SK-N-SH (cell line): ENCODE data around the gene SCN3B. TPM values are rescaled to one million over a fixed set of nuclear protein-coding genes. Genes with fewer than 3 reads are reported as not detected.

Experiments
- CTCF ChIA-PET: fragments of 300-600, 350-600 bp; formaldehyde crosslinking; extraction: SDS; loops from one replicate; lab custom pipeline; 2021; lab: Yijun Ruan, JAX
- POLR2A ChIA-PET: fragments of 350-600 bp; sonication (Branson Sonifier 250); formaldehyde crosslinking; extraction: SDS; loops from one replicate; lab custom pipeline; 2020; ENCODE audit warnings: antibody characterized with exemption, inconsistent platforms; lab: Yijun Ruan, JAX
- DNase-seq: peaks from one replicate; pipeline ENCODE4 v3.0.0; 2012
- H2AFZ ChIP-seq: fragments of 200-600 bp; sonication (generic); 2 replicates; pipeline ENCODE4 v1.8.1; 2016; ENCODE audit warnings: antibody characterized with exemption, mild to moderate bottlenecking, low read depth
- H3F3A ChIP-seq: fragments of 200-600 bp; sonication (generic); replicated peaks from 2 replicates; pipeline ENCODE3; 2016; ENCODE audit warnings: antibody characterized with exemption, mild to moderate bottlenecking; ENCODE audit not compliant: insufficient read depth
- H3K27ac ChIP-seq, 2 experiments: fragments of 200-500 bp in 1 of 2; fragments of 200-600 bp in 1 of 2; sonication (Bioruptor generic) in 1 of 2; sonication (generic), shearing (Covaris generic) in 1 of 2; 2 replicates each; pipeline versions ENCODE4 v1.5.1 to v1.6.1; 2014 to 2016; ENCODE audit warnings: low read depth in 2 of 2, inconsistent platforms in 1 of 2, low read length in 1 of 2, mild to moderate bottlenecking in 1 of 2, mixed read lengths in 1 of 2
- H3K27me3 ChIP-seq: fragments of 200-600 bp; sonication (generic), shearing (Covaris generic); 2 replicates; pipeline ENCODE4 v1.6.1; 2016; ENCODE audit warnings: mixed run types; ENCODE audit not compliant: insufficient read depth
- H3K36me3 ChIP-seq, 2 experiments: fragments of 200-500 bp in 1 of 2; fragments of 200-600 bp in 1 of 2; sonication (Bioruptor generic) in 1 of 2; sonication (generic) in 1 of 2; replicated peaks in 1 of 2; 2 replicates each; pipeline versions ENCODE3 to v1.5.1; 2014 to 2016; ENCODE audit warnings: low read length in 1 of 2, mild to moderate bottlenecking in 1 of 2; ENCODE audit not compliant: insufficient read depth in 2 of 2, control insufficient read depth in 1 of 2
- H3K4me1 ChIP-seq, 2 experiments: fragments of 200-500 bp in 1 of 2; fragments of 200-600 bp in 1 of 2; sonication (Bioruptor generic) in 1 of 2; sonication (generic), shearing (Covaris generic) in 1 of 2; 2 replicates each; pipeline versions ENCODE4 v1.5.1 to v1.6.1; 2014 to 2016; ENCODE audit warnings: low read depth in 1 of 2, low read length in 1 of 2, mixed run types in 1 of 2; ENCODE audit not compliant: insufficient read depth in 2 of 2, control insufficient read depth in 1 of 2
- H3K4me2 ChIP-seq: fragments of 200-600 bp; sonication (generic), shearing (Covaris generic); 2 replicates; pipeline ENCODE4 v1.6.1; 2017; ENCODE audit warnings: mixed run types
- H3K4me3 ChIP-seq, 2 experiments: fragments of 200-500 bp in 1 of 2; fragments of 200-600 bp in 1 of 2; sonication (Bioruptor generic) in 1 of 2; sonication (generic), shearing (Covaris generic) in 1 of 2; 2 replicates each; pipeline versions ENCODE4 v1.5.1 to v1.8.1; 2014 to 2016; ENCODE audit warnings: low read depth in 2 of 2, inconsistent platforms in 1 of 2, low read length in 1 of 2, mild to moderate bottlenecking in 1 of 2, mixed read lengths in 1 of 2, moderate library complexity in 1 of 2
- H3K79me2 ChIP-seq: fragments of 200-600 bp; sonication (generic); 2 replicates; pipeline ENCODE4 v1.8.1; 2017; ENCODE audit warnings: mild to moderate bottlenecking; ENCODE audit not compliant: insufficient read depth
- H3K9ac ChIP-seq: fragments of 200-600 bp; sonication (generic); 2 replicates; pipeline ENCODE4 v1.6.1; 2017; ENCODE audit warnings: mixed run types
- H3K9me2 ChIP-seq: fragments of 200-600 bp; sonication (generic); 2 replicates; pipeline ENCODE4 v1.6.1; 2017; ENCODE audit warnings: mixed run types
- H3K9me3 ChIP-seq: fragments of 200-600 bp; sonication (generic); 2 replicates; pipeline ENCODE4 v1.6.1; 2017; ENCODE audit warnings: mixed run types, mild to moderate bottlenecking, moderate library complexity
- H4K20me1 ChIP-seq: fragments of 200-600 bp; sonication (generic); 2 replicates; pipeline ENCODE4 v1.6.1; 2017; ENCODE audit warnings: mild to moderate bottlenecking, mixed run types; ENCODE audit not compliant: insufficient read depth
- EP300 ChIP-seq, 2 experiments: IDR thresholded peaks; 2 replicates each; pipeline versions ENCODE4 v1.4.0 to v1.6.1; 2012; ENCODE audit warnings: borderline replicate concordance in 1 of 2, low read depth in 1 of 2, low read length in 1 of 2
- EZH2phosphoT487 ChIP-seq: fragments of 200-600 bp; sonication (generic); IDR thresholded peaks from 2 replicates; pipeline ENCODE4 v1.6.1; 2017; ENCODE audit warnings: low read depth, mixed run types, mild to moderate bottlenecking, antibody characterized with exemption, moderate library complexity, borderline replicate concordance
- FOXM1 ChIP-seq: IDR thresholded peaks from 2 replicates; pipeline ENCODE4 v1.4.0; 2012; ENCODE audit warnings: low read depth, mild to moderate bottlenecking
- GABPA ChIP-seq: IDR thresholded peaks from 2 replicates; pipeline ENCODE4 v1.4.0; 2012; ENCODE audit warnings: low read depth, mild to moderate bottlenecking
- IRF3 ChIP-seq: fragments of 150-350 bp; IDR thresholded peaks from 2 replicates; pipeline ENCODE4 v1.6.1; 2016; ENCODE audit warnings: mild to moderate bottlenecking, low read depth, low read length
- JUND ChIP-seq: IDR thresholded peaks from 2 replicates; pipeline ENCODE4 v1.4.0; 2012
- MEF2A ChIP-seq: IDR thresholded peaks from 2 replicates; pipeline ENCODE4 v1.4.0; 2012; ENCODE audit warnings: low read depth, borderline replicate concordance
- MXI1 ChIP-seq: IDR thresholded peaks from 2 replicates; pipeline ENCODE4 v1.6.1; 2012; ENCODE audit warnings: mild to moderate bottlenecking, low read depth, low read length, improper control_type of control experiment
- RAD21 ChIP-seq: IDR thresholded peaks from 2 replicates; pipeline ENCODE4 v1.6.1; 2012; ENCODE audit warnings: mild to moderate bottlenecking, low read length
- SMC3 ChIP-seq: IDR thresholded peaks from 2 replicates; pipeline ENCODE4 v1.6.1; 2012; ENCODE audit warnings: low read depth, low read length, improper control_type of control experiment
- USF1 ChIP-seq: IDR thresholded peaks from 2 replicates; pipeline ENCODE4 v1.4.0; 2012; ENCODE audit warnings: low read depth, borderline replicate concordance
- YY1 ChIP-seq: IDR thresholded peaks from 2 replicates; pipeline ENCODE4 v1.4.0; 2012; ENCODE audit warnings: low read depth, mild to moderate bottlenecking
- WGBS: methylation state at CpG from one replicate; pipeline ENCODE4 v1.1.6; 2017; ENCODE audit warnings: low lambda C conversion rate; 5-methylcytosine and 5-hydroxymethylcytosine counted together
- polyA plus RNA-seq, 3 experiments: library from polyadenylated mRNA; depleted of rRNA; stranded (reverse); fragments of >200 nt; gene quantifications; 2 replicates each; pipeline ENCODE4 v1.2.3, GENCODE V29; 2012
- TF ChIP-seq, protein P1 (sequence below): fragments of 150-350 bp; IDR thresholded peaks from 2 replicates; pipeline ENCODE4 v1.6.1; 2017; ENCODE audit warnings: antibody characterized with exemption, low read length, low read depth, borderline replicate concordance
- TF ChIP-seq, protein P2 (sequence below): fragments of 200-600 bp; sonication (generic); IDR thresholded peaks from 2 replicates; pipeline ENCODE4 v1.6.1; 2017; ENCODE audit warnings: antibody characterized with exemption, mild to moderate bottlenecking, moderate library complexity

The SCN3B gene
- polyA plus RNA-seq, 1 of the 3 experiments (the other 2 are of a cell fraction), result 0.23 TPM

GRCh38 chr11:123590296-123590912 lies 64.0 kb downstream of the SCN3B start (continued):
- TF ChIP-seq, protein P1, sequence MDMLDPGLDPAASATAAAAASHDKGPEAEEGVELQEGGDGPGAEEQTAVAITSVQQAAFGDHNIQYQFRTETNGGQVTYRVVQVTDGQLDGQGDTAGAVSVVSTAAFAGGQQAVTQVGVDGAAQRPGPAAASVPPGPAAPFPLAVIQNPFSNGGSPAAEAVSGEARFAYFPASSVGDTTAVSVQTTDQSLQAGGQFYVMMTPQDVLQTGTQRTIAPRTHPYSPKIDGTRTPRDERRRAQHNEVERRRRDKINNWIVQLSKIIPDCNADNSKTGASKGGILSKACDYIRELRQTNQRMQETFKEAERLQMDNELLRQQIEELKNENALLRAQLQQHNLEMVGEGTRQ, result no peak
- no peak for TF ChIP-seq RAD21
- peak in 1 of 2 experiments; percentile 39; a peak in 1 of 4 replicates for TF ChIP-seq EP300 (IDR thresholded peaks at IDR 0.05; ENCODE audit: borderline replicate concordance in 1 of 2, low read depth in 1 of 2, low read length in 1 of 2)
- no peak for TF ChIP-seq USF1
- no peak for TF ChIP-seq FOXM1

DNA sequence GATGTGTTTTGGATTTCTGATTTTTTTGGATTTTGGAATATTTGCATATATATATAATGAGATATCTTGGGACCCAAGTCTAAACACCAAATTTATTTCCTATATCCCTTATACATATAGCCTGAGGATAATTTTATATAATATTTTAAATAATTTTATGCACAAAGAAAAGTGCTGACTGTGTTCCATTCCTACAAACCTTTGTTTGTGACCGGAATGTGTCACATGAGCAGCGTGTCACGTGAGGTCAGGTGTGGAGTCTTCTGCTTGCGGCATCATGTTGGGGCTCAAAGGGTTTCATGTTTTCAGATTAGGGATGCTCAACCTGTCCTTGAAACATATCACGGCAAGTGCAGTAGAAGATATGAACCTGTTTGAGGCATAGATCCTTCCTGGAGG lies 65.6 kb downstream of the SCN3B start:
- no peaks in the 10 kb centered on the region for H3K79me2 ChIP-seq
- no peak overlapping the region for H3K9ac ChIP-seq
- TF ChIP-seq YY1, result no peak
- TF ChIP-seq, protein P2, sequence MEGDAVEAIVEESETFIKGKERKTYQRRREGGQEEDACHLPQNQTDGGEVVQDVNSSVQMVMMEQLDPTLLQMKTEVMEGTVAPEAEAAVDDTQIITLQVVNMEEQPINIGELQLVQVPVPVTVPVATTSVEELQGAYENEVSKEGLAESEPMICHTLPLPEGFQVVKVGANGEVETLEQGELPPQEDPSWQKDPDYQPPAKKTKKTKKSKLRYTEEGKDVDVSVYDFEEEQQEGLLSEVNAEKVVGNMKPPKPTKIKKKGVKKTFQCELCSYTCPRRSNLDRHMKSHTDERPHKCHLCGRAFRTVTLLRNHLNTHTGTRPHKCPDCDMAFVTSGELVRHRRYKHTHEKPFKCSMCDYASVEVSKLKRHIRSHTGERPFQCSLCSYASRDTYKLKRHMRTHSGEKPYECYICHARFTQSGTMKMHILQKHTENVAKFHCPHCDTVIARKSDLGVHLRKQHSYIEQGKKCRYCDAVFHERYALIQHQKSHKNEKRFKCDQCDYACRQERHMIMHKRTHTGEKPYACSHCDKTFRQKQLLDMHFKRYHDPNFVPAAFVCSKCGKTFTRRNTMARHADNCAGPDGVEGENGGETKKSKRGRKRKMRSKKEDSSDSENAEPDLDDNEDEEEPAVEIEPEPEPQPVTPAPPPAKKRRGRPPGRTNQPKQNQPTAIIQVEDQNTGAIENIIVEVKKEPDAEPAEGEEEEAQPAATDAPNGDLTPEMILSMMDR, result no peak
- TF ChIP-seq, all 33 proteins: peak for 0
- H3K9me3 ChIP-seq, result no peaks in the 10 kb centered on the region
- H3K27ac ChIP-seq, result no peak overlapping the region
- no peak overlapping the region for H2AFZ ChIP-seq
- H3K4me3 ChIP-seq, result no peak overlapping the region
- H3K36me3 ChIP-seq, result no peaks in the 10 kb centered on the region
- POLR2A ChIA-PET, result no interaction called here
- no peak for DNase-seq
- peaks cover 5% of the 10 kb centered on the region for H3F3A ChIP-seq
- CTCF ChIA-PET, result interaction anchor here (1.1 to 3.8 kb wide), 3 partner anchors 8 to 122 kb away, joined by 3 to 26 read pairs (median 18); no protein-coding TSS in a partner anchor
- H4K20me1 ChIP-seq, result no peaks in the 10 kb centered on the region
- no peaks in the 10 kb centered on the region for H3K27me3 ChIP-seq
- no peak overlapping the region for H3K4me2 ChIP-seq
- peaks cover 6 to 9% of the 10 kb centered on the region in 2 experiments; a peak in 3 of 4 replicates for H3K4me1 ChIP-seq
- no peaks in the 10 kb centered on the region for H3K9me2 ChIP-seq
- 94% methylated on average over 5 of the region's 5 CpGs for WGBS

DNA sequence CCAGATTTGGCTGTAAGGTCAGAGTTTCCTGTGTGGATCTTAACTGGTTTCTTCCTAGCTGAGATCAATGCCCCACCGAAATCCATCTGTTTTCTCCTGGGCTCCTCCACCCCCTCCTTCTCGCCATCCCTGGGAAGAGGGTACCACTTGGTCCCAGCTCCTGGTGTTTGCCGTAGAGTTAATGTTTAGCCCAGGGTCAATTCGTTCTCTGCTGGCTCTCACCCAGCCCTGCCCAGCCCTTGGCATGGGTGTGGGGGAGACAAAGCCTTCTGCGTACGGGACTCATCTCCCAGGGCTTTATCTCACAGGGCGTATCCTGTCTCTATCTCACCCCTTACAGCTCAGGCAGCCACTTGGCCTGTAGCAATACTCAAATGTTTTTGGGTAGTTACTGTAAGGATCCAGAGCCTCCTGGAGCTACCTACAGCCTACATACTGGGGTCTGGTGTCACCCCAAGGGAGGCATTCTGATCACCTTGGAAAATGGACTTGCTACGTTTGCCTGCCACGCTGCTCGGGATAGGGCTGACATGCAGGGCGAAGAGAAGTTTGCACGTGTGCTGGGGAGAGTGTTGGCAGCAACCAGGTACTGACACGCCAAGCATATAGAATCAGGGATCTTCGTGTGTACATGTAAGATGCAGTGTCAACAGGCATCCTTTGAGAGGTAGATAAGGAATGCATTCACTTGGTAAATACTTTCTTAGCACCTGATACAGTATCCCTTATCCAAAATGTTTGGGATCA lies 66.1 kb downstream of the SCN3B start:
- no peaks in the 10 kb centered on the region for H3K9me2 ChIP-seq
- no peaks in the 10 kb centered on the region for H3K79me2 ChIP-seq
- WGBS, result 91% methylated on average over 14 of the region's 14 CpGs
- H3K36me3 ChIP-seq, result no peaks in the 10 kb centered on the region
- H3K9me3 ChIP-seq, result no peaks in the 10 kb centered on the region
- H3K4me2 ChIP-seq, result no peak overlapping the region
- H3K4me3 ChIP-seq, result no peak overlapping the region
- TF ChIP-seq, protein P1, result no peak
- TF ChIP-seq JUND, result no peak
- TF ChIP-seq MXI1, result no peak
- no peak for TF ChIP-seq GABPA
- TF ChIP-seq IRF3, result no peak
- TF ChIP-seq EZH2phosphoT487, result no peak
- no peak for TF ChIP-seq SMC3
- TF ChIP-seq MEF2A, result no peak
- ChIA-PET POLR2A (no interaction called here), CTCF (interaction anchor here (0.6 to 1.1 kb wide), 2 partner anchors 11 to 123 kb away, joined by 3 read pairs; no protein-coding TSS in a partner anchor)
- H2AFZ ChIP-seq, result no peak overlapping the region
- no peak overlapping the region for H3K9ac ChIP-seq
- DNase-seq, result no peak
- peaks cover 6 to 9% of the 10 kb centered on the region in 2 experiments; a peak in 3 of 4 replicates for H3K4me1 ChIP-seq
- H3K27me3 ChIP-seq, result no peaks in the 10 kb centered on the region
- H3K27ac ChIP-seq, result no peak overlapping the region
- H3F3A ChIP-seq, result peaks cover 5% of the 10 kb centered on the region
- H4K20me1 ChIP-seq, result no peaks in the 10 kb centered on the region
